ENCODE data around the gene MTR. TPM values are rescaled to one million over a fixed set of nuclear protein-coding genes. Genes with fewer than 3 reads are reported as not detected.
"Not testable (repeated sequence)": the region's sequence is repeated elsewhere in the genome, so short reads cannot be mapped to it uniquely, and the experiment has no call there.

The MTR gene
- total RNA-seq, 1 experiment from 2014 or later, result 10.4 TPM

DNA sequence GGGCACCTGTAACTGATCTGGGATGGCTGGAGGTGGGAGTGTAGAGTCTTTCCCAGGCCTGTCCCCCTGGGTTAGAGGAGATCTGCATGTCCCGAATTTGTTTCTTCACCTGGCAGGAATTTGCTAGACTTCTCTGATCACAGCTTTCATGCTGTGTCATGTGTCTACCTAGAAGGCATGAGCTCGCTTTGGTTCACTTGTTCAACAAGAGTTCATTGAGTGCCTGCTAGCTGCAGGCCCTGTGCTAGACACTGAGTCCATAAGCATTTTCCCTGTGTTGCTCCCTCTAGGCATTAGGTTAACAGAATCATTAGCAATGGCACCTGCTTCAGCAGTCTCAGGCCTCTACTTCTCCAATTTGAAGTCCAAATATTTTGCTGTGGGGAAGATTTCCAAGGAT is 101.6 kb downstream of the MTR start:
- no peak for DNase-seq (ENCODE audit: low spot score)

DNA sequence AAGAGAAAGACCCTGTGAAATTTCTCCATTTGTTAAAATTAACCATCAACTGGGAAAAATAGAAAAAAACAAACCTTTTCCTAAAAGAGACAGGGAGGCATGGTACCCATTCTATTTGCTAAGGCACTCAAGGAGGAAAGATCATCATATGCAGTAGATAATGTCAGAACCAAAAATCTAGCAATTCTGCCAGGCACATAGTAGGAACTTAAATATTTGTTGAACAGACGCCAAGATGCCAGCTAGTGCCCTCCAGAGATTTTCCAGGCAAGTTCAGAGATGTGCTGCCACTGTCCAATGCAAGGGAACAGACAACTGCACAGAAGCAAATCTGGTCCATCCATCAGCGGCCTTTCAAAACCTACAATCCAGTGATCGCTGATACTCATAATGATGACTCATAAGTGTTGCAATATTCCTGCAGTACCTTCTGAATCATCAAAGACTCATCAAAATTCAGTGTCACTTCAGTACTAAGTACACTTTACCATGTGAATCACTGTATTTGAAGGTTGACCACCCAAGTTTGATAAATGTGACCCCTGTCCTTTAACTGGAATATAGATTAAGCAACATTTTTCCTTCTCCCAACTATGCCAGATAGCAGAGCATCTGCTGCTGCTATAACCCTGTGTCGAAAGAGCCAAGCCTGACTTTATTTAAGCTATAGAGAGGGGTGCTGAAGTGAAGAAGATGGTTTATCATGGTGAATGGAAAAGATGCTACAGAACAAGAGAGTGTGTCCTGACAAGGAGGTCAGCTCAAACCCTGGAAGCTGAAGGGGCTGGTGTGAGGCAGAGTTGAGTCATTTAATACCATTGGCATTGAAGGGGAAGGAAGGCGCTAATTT is 110.0 kb downstream of the MTR start:
- peak; percentile 34 for DNase-seq (ENCODE audit: low spot score)

DNA sequence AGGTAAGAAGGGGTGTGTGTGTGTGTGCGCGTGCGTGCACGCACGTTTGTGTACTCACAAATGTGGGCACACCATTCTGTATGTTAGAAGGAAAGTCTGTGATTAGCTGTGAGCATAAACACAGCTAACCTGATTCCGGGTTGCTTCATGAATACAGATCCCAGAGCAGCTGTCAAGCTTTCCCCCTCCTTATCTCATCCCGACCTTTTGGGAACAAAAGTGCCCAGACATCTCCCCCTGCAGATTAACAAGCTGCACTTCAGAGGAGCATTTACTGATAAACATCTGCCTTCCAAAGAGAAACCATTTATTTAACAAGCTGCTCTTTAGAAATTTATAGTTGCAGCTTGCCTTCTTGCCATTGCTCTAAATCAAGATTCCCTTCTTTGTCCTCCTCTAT is 112.1 kb downstream of the MTR start:
- no peak for DNase-seq (ENCODE audit: low spot score)

DNA sequence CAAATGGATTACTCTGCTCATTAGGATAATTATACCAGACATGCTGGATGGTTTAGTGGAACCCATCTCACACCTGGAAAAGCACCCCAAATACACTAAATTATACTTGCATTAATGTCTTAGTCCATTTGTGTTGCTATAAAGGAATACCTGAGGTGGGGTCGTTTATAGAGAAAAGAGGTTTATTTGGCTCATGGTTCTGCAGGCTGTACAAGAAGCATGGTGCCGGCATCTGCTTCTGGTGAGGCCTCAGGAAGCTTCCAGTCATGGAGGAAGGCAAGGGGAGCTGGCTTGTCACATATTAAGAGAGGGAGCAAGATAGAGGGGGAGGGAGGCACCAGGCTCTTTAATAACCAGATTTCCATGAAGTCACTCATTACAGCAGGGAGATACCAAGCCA is 113.6 kb downstream of the MTR start:
- no peak for DNase-seq (ENCODE audit: low spot score)

DNA sequence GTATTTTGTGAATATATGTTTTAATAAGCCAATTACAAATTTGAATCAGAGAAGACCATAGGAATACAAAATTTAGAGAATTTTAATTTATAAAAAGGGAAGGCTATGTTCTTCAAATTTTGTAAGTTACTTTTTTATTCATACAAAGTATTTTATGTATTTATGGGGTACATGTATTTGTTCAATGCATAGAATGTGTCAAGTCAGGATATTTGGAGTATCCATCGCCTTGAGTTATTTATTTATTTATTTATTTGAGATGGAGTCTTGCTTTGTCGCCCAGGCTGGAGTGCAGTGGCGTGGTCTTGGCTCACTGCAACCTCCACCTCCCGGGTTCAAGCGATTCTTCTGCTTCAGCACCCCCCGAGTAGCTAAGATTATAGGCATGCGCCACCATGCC is 116.0 kb downstream of the MTR start:
- DNase-seq (ENCODE audit: low spot score), result not testable (repeated sequence)

DNA sequence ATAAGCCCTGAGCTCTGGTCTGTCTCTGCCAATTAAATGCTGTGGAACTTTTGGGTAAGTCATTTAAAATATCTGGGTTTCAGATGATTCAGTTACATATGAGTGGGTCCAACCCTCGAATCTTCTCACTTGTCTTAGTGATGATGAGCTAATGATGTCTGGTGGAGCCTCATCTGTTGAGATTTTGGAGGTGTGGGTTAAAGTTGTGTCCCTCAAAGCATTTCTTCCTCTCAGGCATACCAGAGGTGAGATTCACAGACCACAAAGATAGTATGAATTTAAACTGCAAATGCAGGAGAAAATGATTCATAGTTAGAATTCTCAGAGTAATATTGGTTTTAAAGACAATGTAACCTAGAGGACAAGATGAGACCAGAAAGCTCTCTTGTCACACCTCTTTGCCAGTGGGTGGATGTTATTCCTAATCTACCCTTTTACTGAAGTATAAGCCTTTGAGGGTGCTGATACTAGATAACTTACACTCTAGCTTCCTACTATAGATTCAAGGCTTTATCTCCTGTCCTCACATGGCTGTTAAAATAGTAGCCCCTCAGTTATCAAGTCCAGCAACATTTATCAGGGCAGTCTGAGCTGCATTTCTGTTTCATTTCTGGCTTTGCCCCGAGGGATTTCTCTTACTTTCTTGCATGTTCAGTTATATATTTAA is 118.4 kb downstream of the MTR start:
- no peak for DNase-seq (ENCODE audit: low spot score)

DNA sequence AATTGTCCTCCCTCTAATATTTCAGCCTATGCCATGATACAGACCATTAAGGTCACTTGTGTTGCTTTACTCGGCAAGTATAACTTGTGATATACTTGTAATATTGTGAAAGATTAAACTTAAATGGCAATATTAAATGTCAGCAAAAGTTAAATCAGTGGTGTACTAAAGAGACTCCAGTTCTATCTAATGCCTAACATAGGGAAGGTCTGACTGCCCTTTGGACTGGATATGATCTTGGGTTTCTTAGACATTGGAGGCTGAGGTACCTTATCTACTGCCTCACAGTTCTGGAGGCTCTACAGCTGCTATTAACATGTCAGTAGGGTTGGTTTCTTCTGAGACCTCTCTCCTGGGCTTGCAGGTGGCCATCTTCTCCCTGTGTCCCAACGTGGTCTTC is 119.3 kb downstream of the MTR start:
- DNase-seq (ENCODE audit: low spot score), result no peak

DNA sequence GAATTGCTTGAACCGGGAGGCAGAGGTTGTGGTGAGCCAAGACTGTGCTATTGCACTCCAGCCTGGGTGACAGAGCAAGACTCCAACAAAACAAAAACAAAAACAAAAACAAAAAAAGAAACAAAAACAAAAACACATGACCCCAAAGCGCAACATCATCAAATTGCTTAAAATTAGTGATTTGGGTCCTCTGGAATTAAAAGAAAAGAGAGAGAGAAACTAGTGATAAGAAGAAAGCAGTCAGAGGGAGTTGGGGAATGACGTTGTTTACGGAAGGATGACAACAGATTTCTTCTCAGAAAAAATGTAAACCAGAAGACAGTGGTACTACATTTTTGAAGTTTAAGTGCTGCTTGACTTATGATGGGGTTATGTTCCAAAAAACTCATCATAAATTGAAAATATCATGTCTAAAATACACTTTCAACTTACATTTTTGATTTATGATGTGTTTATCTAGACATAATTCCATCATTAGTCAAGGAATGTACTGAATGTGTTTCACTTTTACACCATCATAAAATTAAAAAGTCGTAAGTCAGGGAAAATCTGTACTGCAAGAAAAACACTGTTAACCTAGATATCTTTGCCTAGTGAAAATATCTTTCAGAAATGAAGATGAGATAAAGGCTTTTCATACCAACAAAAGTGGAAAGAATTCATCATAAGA is 121.2 kb downstream of the MTR start:
- DNase-seq (ENCODE audit: low spot score), result no peak

DNA sequence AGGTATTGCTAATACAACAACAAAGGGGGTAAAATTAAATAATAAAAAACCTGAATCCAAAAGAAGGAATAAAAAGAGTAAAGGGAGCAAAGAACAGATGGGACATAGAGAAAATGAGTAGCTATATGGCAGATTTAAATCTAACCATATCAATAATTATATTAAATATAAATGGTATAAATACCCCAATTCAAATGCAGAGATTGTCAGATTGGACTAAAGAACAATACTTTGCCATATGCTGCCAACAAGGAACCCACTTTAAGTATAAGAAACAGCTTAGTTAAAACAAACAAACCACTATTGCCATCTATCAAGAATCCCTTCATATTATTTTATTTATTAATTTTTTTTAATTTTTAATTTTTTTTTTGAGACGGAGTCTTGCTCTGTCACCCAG is 122.4 kb downstream of the MTR start:
- no peak for DNase-seq (ENCODE audit: low spot score)

DNA sequence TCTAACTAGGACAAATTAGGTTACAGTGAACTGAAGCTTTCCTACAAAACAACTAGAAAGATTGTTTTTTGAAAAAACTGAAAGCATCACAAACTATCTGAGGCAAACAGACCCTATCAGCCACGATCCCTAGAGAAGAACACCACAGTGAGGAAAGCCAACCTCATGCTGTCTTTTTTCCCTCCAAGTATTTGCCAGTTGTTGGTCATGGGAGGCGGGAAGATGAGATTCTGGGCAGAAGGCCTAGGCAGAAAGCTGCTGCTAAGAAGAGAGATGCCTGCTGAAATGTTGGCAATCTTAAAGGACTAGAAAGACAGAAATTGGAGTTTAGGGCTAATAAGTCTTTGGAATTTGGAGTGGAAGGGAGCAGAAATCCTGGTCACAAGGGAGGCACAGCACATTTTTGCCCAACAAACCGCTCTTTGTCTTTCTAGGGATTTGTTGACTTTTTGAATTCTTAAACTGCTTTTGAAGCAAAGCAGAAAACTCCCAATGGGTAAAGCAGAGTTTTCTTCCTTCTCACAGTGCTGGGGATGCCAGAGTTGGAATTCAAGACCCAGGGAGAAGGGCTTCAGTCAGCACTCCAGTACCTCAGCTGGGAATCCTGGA is 125.3 kb downstream of the MTR start:
- DNase-seq (ENCODE audit: low spot score), result no peak

DNA sequence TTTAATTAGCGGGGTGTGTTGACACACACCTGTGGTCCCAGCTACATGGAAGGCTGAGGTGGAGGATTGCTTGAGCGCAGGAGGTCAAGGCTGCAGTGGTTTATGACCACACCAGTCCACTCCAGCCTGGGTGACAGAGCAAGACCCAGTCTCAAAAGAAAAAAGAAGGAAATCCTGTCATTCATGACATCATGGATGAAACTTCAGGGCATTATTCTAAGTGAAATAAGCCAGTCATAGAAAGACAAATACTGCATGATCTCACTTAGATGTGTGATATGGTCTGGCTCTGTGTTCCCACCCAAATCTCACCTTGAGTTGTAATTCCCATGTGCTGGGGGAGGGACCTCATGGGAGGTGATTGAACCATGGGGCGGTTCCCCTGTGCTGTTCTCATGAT is 126.5 kb downstream of the MTR start:
- no peak for DNase-seq (ENCODE audit: low spot score)

DNA sequence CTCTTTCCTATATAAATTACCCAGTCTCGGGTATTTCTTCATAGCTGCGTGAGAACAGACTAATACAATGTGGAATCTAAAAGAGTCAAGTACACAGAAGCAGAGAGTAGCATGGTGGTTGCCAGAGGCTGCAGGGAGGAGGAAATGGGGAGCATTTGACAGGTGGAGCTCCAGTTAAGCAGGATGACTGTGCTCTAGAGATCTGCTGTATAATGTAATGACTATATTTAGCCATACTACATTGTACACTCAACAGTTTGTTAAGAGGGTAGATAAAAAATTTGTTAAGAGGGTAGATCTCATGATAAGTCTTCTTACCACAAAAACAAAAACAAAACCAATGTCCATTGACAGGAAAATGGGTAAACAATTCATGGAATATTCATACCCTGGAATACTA is 127.1 kb downstream of the MTR start:
- no peak for DNase-seq (ENCODE audit: low spot score)

DNA sequence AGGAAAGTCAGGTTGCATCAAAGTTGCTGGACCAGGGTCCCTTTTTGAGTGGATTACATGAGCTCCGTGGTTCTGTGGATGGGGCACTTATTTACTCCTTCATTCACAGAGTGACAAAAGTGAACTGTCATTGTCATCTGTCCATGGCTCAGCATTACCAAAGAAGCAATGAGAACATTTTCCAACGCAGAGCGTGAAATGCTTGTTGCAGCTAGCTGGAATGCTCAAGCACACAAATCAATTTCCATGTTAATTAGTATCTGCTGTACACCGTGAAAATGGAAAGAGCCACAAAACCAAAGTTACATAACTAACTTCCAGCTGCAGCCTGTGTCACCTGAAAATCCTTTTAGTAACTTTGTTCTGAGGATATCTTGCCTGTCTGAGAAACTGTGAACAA is 130.3 kb downstream of the MTR start:
- no peak for DNase-seq (ENCODE audit: low spot score)

DNA sequence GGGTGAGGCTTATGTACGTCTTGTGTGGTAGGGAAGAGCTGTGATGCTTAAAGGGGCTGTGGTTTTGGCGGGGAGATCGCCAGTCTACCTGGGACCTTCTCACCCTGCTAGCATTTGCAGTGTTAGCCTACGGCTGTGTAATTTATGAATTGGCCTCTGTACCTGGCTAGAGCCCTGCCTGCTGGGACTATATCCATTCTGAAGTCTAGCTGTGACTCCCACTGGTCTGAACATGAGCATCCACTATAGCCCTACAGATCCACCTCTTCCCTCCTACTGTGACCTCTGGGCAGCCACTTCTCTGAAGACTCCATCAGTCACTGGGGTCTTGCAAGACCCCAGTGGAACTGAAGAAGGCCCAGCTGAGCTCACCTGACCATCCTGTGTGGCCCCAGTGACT is 135.4 kb downstream of the MTR start:
- no peak for DNase-seq (ENCODE audit: low spot score)

DNA sequence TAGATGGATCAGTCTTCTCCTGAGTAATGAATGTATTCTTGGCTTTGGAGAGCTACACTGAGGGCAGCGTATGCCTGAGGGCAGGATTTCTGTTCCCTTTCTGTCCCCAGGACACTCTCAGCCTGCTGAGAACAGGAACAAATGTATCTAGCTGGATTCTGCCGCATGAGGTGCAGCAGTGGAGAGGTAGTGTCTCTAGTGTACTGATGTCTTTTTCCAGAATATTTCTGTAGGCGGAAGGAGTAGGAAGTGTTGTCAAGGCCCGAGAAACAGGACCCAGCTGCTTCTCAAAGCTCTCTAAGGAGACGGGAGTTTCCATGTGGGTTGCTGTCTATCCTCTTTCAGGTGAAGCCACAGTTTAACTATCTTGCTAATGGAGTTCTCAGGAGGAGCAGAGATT is 143.7 kb downstream of the MTR start:
- no peak for DNase-seq (ENCODE audit: low spot score)

DNA sequence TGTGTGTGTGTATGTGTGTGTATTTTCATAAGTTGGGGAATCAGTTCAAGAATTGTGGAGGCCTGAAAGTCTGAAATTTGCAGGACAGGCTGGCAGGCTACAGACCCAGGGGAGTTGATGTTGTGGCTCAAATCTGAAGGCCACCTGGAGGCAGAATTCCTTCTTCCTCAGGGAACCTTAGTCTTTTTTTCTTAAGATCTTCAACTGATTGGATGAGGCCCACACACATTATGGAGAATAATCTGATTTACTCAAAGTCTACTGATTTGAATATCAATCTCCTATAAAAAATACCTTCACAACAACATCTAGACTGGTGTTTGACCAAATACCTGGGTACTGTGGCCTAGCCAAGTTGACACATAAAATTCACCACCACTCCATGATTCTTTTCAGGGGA is 147.3 kb downstream of the MTR start:
- no peak for DNase-seq (ENCODE audit: low spot score)

DNA sequence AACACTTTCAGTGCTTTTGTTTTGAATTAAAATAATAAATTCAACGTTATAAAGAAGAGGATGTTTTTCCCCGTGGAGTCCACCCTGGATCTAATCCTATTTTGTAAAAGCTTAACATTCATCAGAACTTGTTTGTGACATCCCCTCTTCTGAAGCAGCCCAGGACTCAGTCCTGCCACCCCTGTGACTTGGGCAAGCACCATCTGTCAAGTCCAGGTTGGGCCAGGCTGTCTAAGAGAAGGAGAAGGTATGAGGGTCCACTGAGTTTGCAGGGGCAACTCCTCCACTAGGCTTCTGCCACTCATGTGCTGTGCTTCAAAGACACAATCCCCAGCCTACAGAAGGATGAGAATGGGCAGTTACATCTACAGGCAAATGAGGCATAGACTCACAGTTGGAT is 149.5 kb downstream of the MTR start:
- DNase-seq (ENCODE audit: low spot score), result no peak

DNA sequence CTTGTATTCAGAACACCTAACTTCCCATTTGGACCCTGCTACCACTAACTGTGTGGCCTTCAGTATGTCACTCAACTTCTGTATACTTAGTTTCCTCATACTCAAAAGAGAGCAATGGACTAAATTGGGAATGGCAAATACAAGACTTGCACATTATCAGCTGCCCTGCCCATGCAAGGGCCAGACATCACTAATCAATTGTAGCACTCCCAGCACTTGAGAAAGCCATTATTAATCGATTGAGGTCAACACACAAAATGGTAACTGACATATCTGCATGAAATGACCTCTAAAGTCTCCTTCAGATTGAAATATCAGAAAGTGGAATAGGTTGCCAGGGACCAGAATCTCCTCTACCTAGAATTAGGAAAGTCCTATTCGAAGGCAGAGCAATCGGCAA is 149.9 kb downstream of the MTR start:
- DNase-seq (ENCODE audit: low spot score), result no peak

DNA sequence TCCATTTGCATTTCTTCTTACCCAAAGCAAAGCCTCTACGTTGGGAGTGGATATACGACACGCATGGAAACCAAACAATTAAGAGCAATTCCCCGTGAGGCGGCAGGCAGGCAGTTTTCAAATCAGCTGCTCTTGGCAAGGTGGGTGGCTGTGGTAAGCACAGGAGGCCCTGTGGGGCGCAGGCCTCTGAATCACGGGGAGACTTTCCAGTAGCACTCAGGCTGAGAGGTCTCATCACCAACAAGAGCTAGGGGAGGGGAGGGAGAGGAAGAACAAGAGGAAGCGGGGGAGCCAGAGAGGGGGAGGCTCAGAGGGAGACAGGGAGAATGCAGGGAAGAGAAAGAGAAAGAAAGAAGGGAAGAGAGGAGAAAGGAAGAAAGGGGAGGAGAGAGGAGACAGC is 152.7 kb downstream of the MTR start:
- no peak for DNase-seq (ENCODE audit: low spot score)

DNA sequence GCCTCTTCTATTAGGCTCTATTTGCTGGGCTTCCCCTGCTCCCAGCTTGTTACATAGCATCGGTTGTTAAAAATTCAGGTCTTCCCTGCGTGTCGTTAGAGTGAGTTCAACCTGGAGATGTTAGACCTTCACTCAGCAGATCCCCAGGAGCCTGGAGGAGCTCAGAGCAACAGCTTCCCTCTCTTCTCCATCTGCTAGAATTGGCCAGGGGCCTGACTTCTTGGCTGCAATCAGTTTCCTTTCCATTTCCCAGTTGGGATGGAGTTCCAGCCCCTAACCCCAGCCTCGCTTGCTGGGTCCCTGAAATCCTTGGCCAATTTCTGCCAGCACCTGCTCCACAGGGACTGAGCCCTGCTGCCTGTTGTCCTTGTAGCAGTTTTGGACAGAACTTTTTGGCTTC is 153.3 kb downstream of the MTR start:
- DNase-seq (ENCODE audit: low spot score), result no peak

DNA sequence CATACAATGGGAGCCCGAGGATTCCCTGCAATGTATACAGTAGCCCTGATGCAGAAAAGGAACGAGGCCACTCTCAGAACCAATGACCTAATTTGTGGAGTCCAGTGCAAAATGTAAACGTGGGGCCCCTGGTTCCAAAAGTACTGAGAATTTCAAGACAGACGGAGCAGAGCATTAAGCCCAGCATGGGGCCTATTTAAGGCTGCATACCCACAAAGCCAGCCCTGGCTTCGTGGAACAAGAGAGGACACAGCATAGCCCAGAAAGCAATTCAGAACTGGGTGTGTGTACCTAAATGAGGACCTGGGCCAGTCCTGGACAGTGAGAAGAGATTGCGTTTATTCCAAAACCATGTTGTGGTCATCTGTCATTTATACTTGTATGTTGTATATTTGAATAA is 153.9 kb downstream of the MTR start:
- DNase-seq (ENCODE audit: low spot score), result no peak

DNA sequence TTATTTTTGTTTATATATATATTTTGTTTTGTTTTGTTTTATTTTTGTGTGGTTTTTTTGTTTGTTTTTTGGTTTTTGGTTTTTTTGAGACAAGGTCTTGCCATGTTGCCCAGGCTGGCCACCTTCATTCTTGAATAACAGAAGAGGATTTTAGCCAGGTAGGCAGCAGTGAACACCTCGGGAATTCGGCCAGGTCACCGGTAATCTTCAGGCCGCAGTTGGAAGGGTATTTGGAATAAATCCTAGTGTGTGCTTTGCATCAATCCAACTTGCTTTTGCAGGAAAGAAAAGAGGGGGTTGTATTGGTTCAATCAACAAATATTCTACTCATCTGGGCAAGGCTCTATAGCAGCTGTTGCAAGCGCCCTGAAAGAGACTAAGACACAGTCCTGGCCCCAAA is 155.3 kb downstream of the MTR start:
- no peak for DNase-seq (ENCODE audit: low spot score)
